Stimulated activated CD8-positive, alpha-beta memory T cell treated with anti-CD3 and anti-CD28 coated beads, Interleukin-12 subunit alpha, Interleukin-12 subunit beta, amount 100 ng/mL, for 24 hours (primary cell): ENCODE results near the gene TFCP2L1.
"Not testable (repeated sequence)": the region's sequence is repeated elsewhere in the genome, so short reads cannot be mapped to it uniquely, and the experiment has no call there.

Source experiments
- DNase-seq: peaks from one replicate; pipeline ENCODE4 v3.0.0-alpha.2; 2020; ENCODE audit errors: extremely low read depth

The TFCP2L1 gene, protein sequence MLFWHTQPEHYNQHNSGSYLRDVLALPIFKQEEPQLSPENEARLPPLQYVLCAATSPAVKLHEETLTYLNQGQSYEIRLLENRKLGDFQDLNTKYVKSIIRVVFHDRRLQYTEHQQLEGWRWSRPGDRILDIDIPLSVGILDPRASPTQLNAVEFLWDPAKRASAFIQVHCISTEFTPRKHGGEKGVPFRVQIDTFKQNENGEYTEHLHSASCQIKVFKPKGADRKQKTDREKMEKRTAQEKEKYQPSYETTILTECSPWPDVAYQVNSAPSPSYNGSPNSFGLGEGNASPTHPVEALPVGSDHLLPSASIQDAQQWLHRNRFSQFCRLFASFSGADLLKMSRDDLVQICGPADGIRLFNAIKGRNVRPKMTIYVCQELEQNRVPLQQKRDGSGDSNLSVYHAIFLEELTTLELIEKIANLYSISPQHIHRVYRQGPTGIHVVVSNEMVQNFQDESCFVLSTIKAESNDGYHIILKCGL

GRCh38 chr2:121284463-121285449 is at the start of gene TFCP2L1:
TFCP2L1 (minus strand) TSS chr2:121285202; CDS start chr2:121285109, 93 bp downstream.
- no peak for DNase-seq

DNA sequence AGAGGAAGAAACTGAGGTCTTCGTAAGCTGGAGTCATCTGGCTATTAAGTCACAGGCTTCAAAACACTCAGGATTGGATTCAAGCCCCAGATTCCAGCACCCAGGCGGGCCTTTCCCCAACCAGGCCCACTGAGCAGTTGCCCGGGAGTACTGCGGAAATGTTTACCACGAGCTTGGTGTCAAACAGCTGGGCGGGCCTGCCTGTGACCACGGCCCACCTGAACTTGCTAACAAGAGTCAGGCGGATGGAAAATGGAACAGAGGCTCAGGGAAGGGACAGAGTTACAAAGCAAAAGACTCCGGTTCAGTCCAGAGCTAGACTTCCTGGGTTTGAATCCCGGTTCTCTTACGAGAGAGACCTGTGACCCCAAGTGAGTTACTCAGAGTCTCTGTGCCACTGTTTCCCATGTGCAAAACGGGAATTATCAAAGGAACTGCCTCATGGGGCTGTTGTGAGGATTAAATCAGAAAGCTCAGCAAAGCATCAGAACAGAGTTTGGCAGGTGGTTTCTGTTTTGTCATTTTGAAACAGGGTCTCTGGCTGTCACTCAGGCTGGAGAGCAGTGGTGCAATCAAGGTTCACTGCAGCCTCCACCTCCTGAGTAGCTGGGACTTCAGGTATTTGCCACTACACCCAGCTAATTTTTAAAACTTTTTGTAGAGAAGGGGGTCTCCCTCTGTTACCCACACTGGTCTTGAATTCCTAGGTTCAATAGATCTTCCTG is 49.0 kb upstream of the TFCP2L1 start:
- no peak for DNase-seq

DNA sequence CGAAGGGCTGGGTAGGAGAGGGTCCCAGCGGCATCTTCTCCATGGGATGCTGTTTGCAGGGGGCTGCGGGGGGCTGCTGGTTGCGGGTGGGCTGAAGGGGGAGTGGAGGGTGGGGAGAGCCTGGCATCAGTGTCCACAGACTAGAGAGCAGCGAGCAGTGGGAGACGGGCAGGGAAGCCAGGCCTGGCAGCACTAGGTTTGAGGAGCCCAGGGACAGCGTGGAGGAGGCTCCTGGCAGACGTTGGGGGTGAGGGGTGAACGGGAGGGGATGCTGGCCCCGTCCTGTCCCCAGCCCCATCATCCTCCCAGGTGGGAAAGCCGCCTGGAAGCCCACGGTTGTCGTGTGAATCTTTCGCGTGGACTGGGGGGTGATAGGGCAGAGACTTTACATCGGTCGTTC is 48.2 kb upstream of the TFCP2L1 start:
- no peak for DNase-seq

DNA sequence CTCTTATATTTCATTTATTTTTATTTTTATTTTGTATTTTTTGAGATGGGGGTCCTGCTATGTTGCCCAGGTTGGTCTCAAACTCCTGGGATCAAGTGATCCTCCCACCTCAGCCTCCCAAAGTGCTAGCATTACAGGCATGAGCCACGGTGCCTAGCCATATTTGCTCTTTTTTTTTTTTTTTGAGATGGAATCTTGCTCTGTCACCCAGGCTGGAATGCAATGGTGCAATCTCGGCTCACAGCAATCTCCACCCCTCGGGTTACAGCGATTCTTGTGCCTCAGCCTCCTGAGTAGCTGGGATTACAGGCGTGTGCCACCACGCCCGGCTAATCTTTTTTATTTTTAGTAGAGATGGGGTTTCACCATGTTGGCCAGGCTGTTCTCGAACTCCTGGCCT is 46.3 kb upstream of the TFCP2L1 start:
- DNase-seq: not testable (repeated sequence)

DNA sequence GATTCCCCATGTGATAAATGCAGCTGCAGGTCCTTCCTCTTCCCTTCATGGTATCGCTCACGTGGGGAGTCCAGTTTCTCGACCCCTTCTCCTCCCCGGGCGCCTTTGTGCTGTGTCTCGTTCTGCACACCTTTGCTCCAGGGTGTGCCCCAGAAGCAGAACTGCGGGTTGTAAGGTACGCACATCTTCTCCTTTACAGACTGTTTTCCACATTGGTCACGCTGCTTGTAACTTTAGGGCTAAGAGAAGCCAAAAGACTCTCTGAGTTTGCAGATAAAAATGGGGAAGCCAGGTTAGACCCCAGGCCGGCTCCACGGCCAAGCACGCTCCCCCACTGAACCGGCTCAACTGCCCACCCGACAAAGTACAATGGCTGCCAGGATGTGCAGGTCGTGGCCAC is 45.9 kb upstream of the TFCP2L1 start:
- DNase-seq: no peak

DNA sequence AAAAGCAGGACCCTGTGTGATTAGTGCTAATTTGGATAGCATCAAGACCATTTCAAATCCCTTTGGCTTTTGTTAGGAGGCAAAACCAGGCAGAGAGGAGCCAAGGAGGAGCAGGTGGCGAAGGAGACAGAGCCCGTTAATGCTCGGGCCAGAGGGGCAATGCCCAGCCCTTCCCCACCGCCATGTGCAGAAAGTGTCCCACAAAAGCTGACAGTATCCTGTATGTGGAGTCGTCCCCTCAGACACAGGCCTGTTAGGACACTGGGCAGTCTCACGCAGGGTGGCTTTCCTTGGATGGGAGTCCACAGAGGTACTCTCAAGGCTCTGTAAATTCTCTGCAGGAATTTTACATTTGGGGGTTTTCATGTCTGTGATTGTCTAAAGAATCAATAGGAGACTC is 44.8 kb upstream of the TFCP2L1 start:
- DNase-seq: no peak

- DNase-seq: no peak
Observed at GRCh38 chr2:121326628-121327027, 41.6 kb upstream of the TFCP2L1 start.

- DNase-seq: no peak
Observed at GRCh38 chr2:121324601-121325000, 39.6 kb upstream of the TFCP2L1 start.

DNA sequence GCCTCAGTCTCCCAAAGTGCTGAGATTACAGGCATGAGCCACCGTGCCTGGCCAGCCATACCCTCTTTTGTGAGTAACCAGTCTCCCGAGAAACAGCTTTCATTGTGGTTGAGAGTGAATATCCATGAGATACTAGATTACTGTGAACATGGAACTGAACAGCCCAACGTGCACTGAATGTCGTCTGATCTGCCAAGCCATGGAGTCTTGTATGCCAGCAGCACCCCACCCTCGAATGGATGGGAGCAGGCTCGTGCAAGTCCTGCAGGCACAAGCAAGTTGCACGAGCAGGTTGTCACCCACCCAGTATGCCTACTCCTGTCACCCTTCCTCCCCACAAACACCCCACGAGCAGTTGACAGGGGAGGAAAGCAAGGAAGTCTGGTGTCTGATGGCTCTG is 36.5 kb upstream of the TFCP2L1 start:
- DNase-seq: no peak

DNA sequence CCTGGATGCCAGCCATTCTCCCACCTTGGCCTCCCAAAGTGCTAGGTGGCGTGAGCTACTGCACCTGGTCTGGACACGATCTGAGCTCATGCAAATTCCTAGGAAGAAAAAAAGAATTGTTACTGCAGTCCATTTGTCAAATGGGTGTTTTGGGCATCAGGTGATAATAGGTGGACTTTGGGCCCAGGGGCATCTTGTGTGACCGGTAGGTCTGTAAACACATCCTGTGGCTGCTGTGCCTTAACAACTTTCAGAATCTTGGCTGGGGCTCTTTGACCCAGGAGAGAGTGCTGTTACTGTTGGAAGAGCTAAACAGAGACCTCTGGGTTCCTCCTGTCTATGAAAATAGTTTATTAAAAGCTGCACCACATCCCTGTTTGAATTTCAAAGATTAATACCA is 34.9 kb upstream of the TFCP2L1 start:
- DNase-seq: no peak

GRCh38 chr2:121316986-121317385 is 32.0 kb upstream of the TFCP2L1 start:
- DNase-seq: no peak

DNA sequence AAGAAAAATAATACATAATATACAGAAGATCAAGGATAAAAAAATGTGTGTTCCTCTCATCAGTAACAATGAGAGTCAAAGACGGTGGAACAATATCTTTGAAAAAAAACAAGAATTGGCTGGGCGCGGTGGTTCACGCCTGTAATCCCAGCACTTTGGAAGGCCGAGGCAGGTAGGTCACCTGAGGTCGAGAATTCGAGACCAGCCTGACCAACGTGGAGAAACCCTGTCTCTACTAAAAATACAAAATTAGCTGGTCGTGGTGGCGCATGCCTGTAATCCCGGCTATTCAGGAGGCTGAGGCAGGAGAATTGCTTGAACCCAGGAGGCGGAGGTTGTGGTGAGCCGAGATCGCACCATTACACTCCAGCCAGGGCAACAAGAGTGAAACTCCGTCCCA is 28.7 kb upstream of the TFCP2L1 start:
- not testable (repeated sequence) for DNase-seq

DNA sequence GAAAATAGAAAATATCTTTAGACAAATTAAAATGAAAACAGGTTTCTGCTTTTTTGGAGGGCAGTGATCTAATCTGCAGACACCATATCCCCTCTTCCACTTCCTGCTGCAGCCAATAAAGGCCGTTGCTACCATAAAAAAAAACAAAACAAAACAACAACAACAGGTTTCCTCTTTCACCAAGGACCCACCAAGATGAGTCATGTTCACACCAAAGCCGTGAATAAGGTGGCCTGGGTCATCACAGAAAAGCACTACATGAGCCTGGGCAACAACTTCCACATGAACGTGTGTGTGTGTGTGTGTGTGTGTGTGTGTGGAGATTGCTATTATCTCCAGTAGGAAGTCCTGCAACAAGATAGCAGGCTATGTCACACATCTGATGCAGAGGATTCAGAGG is 24.8 kb upstream of the TFCP2L1 start:
- DNase-seq: no peak

DNA sequence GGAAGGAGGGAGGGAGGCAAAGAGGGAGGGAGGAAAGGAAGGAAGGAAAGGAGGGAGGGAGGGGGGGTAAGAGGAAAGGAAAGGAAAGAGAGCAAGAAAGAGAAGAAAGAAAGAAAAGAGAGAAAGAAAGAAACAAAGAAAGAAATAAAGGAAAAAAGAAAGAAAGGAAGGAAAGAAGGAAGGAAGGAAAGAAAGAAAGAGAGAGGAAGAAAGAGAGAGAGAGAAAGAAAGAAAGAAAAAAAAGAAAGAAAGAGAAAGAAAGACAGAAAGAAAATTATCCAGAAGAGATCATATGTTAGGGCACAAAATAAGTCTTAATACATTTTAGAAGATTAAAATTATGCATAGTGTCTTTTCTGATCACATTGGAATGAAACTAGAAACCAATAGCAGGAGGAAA is 24.3 kb upstream of the TFCP2L1 start:
- DNase-seq: no peak

- DNase-seq: no peak
Observed at GRCh38 chr2:121307048-121307447, 22.0 kb upstream of the TFCP2L1 start.

DNA sequence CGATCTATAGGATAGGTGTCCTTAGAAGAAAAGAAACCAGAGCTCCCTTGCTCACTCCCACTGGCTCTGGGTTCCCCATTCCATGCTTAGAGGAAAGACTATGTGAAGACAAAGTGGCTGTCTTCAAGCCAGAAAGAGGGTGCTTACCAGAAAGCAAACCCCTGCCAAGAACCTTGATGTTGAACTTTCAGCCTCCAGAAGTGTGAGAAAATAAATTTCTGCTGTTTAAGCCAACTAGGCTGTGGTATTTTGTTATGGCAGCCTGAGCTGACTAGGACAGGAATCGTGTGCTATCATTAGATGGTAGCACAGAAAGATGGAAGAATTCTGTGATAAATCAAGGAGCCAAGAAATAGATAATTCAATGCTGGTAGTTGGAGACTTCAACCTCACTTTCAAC is 19.9 kb upstream of the TFCP2L1 start:
- DNase-seq: no peak

GRCh38 chr2:121303531-121304263 is 18.7 kb upstream of the TFCP2L1 start:
- DNase-seq: no peak

GRCh38 chr2:121301190-121301589 is 16.2 kb upstream of the TFCP2L1 start:
- DNase-seq: not testable (repeated sequence)

- no peak for DNase-seq
Observed at GRCh38 chr2:121298476-121298875, 13.5 kb upstream of the TFCP2L1 start.

DNA sequence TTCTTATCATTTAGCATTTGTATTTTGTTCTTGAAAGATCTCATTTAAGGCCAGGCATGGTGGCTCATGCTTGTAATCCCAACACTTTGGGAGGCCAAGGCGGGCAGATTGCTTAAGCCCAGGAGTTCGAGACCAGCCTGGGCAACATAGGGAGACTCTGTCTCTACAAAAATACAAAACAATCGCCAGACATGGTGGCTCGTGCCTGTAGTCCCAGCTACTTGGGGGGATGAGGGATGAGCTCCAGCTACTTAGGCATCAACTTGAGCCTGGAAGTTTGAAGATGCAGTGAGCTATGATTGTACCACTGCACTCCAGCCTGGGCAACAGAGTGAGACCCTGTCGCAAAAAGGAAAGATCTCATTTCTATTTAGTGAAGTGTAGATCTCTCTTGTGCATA is 12.9 kb upstream of the TFCP2L1 start:
- DNase-seq: not testable (repeated sequence)

- no peak for DNase-seq
Observed at GRCh38 chr2:121297217-121297830, 12.3 kb upstream of the TFCP2L1 start.
